Activated T-helper 1 cell treated with anti-CD3 and anti-CD28 coated beads, Interleukin-12 subunit alpha, Interleukin-12 subunit beta, Interleukin-2, Interleukin-4 antibody, amounts not matched to agents 30 ng/mL and 10 ng/mL and 1 ng/mL, durations not matched to agents 14 hours and 24 hours and 36 hours (primary cell): ENCODE data around the gene SSR3. TPM values are rescaled to one million over a fixed set of nuclear protein-coding genes. Genes with fewer than 3 reads are reported as not detected.
A peak's percentile ranks its signal among the peaks of the same experiment; 100 is the strongest.
"Not testable (repeated sequence)": the region's sequence is repeated elsewhere in the genome, so short reads cannot be mapped to it uniquely, and the experiment has no call there.

Experiments used
- DNase-seq: peaks from one replicate; pipeline ENCODE4 v3.0.0; 2021; ENCODE audit warnings: low spot score
- H3K27ac Mint-ChIP-seq: one replicate; pipeline ENCODE4 v1.8.0; 2021; ENCODE audit warnings: mild to moderate bottlenecking, mixed read lengths
- H3K27me3 Mint-ChIP-seq: one replicate; pipeline ENCODE4 v1.8.0; 2022; ENCODE audit warnings: mild to moderate bottlenecking, moderate library complexity, mixed read lengths; ENCODE audit not compliant: insufficient read depth
- H3K36me3 Mint-ChIP-seq: one replicate; pipeline ENCODE4 v1.8.0; 2021; ENCODE audit warnings: low read depth, mixed read lengths
- H3K4me1 Mint-ChIP-seq: one replicate; pipeline ENCODE4 v1.8.0; 2021; ENCODE audit warnings: low read depth, mixed read lengths
- H3K4me3 Mint-ChIP-seq: one replicate; pipeline ENCODE4 v1.8.0; 2021; ENCODE audit warnings: mild to moderate bottlenecking, moderate library complexity, mixed read lengths
- H3K9me3 Mint-ChIP-seq: one replicate; pipeline ENCODE4 v1.8.0; 2021; ENCODE audit warnings: mixed read lengths
- intact Hi-C: fragments of 100-400 bp; cut with micrococcal nuclease; formaldehyde crosslinking; loops from one replicate; pipeline ENCODE4 v1.15.1; 2024
- total RNA-seq: library from RNA; stranded (reverse); gene quantifications from 2 replicates; pipeline ENCODE4 v1.2.3, GENCODE V29; 2022

Gene SSR3
- total RNA-seq, 1 donor from 2014 or later: 149 TPM

- H3K9me3 Mint-ChIP-seq: no peaks in the 10 kb centered on the region
- no peak for DNase-seq
- intact Hi-C loops: no loop called here
- no peaks in the 10 kb centered on the region for H3K36me3 Mint-ChIP-seq
- no peak overlapping the region for H3K4me3 Mint-ChIP-seq
- H3K27ac Mint-ChIP-seq: no peak overlapping the region
- H3K4me1 Mint-ChIP-seq: peaks cover 10% of the 10 kb centered on the region
- peaks cover 5% of the 10 kb centered on the region for H3K27me3 Mint-ChIP-seq
Measured at GRCh38 chr3:156563900-156564682, 9.2 kb upstream of the SSR3 start.

- intact Hi-C loops, H3K36me3 Mint-ChIP-seq, H3K27ac Mint-ChIP-seq, H3K9me3 Mint-ChIP-seq, H3K4me1 Mint-ChIP-seq, DNase-seq, H3K4me3 Mint-ChIP-seq, H3K27me3 Mint-ChIP-seq: not testable (repeated sequence)
Measured at GRCh38 chr3:156562486-156562885, 7.6 kb upstream of the SSR3 start.

- no peak overlapping the region for H3K4me3 Mint-ChIP-seq
- H3K9me3 Mint-ChIP-seq: no peaks in the 10 kb centered on the region
- H3K27me3 Mint-ChIP-seq: peaks cover 5% of the 10 kb centered on the region
- H3K27ac Mint-ChIP-seq: no peak overlapping the region
- DNase-seq: no peak
- no peaks in the 10 kb centered on the region for H3K36me3 Mint-ChIP-seq
- intact Hi-C loops: no loop called here
- H3K4me1 Mint-ChIP-seq: peaks cover 10% of the 10 kb centered on the region
Measured at GRCh38 chr3:156561533-156561932, 6.6 kb upstream of the SSR3 start.

GRCh38 chr3:156559321-156559720 is 4.4 kb upstream of the SSR3 start:
- Mint-ChIP-seq H3K27ac (no peak overlapping the region), H3K36me3 (peaks cover 3% of the 10 kb centered on the region), H3K4me1 (peaks cover 22% of the 10 kb centered on the region), H3K27me3 (peaks cover 5% of the 10 kb centered on the region), H3K9me3 (no peaks in the 10 kb centered on the region), H3K4me3 (no peak overlapping the region)
- DNase-seq: no peak
- intact Hi-C loops: no loop called here

- H3K9me3 Mint-ChIP-seq: no peaks in the 10 kb centered on the region
- intact Hi-C loops: no loop called here
- DNase-seq: no peak
- peaks cover under 1% of the 10 kb centered on the region for H3K27me3 Mint-ChIP-seq
- H3K4me1 Mint-ChIP-seq: peaks cover 22% of the 10 kb centered on the region
- H3K27ac Mint-ChIP-seq: no peak overlapping the region
- no peak overlapping the region for H3K4me3 Mint-ChIP-seq
- peaks cover 3% of the 10 kb centered on the region for H3K36me3 Mint-ChIP-seq
Measured at GRCh38 chr3:156558389-156558788, 3.5 kb upstream of the SSR3 start.

- Mint-ChIP-seq H3K27me3 (no peaks in the 10 kb centered on the region), H3K9me3 (no peaks in the 10 kb centered on the region), H3K27ac (peak overlapping the region; percentile 94), H3K36me3 (peaks cover 34% of the 10 kb centered on the region), H3K4me3 (peak overlapping the region; percentile 95), H3K4me1 (peaks cover 53% of the 10 kb centered on the region)
- no peak for DNase-seq
- intact Hi-C loops: loop anchor here (2.0 kb wide), 4 partner anchors 30 to 582 kb away; no protein-coding TSS in a partner anchor
Measured at GRCh38 chr3:156554515-156554841, 439 bp downstream of the SSR3 start.

- intact Hi-C loops: loop anchor here (2.0 kb wide), 4 partner anchors 29 to 583 kb away; no protein-coding TSS in a partner anchor
- Mint-ChIP-seq H3K4me3 (peak overlapping the region; percentile 95), H3K27me3 (no peaks in the 10 kb centered on the region), H3K4me1 (peaks cover 54% of the 10 kb centered on the region), H3K27ac (peak overlapping the region; percentile 94), H3K9me3 (no peaks in the 10 kb centered on the region), H3K36me3 (peaks cover 37% of the 10 kb centered on the region)
- no peak for DNase-seq
Measured at GRCh38 chr3:156553705-156554356, 1.1 kb downstream of the SSR3 start.

- no peak for DNase-seq
- no peaks in the 10 kb centered on the region for H3K9me3 Mint-ChIP-seq
- peak overlapping the region; percentile 95 for H3K4me3 Mint-ChIP-seq
- intact Hi-C loops: no loop called here
- no peak overlapping the region for H3K27ac Mint-ChIP-seq
- peaks cover 41% of the 10 kb centered on the region for H3K36me3 Mint-ChIP-seq
- peaks cover 59% of the 10 kb centered on the region for H3K4me1 Mint-ChIP-seq
- H3K27me3 Mint-ChIP-seq: no peaks in the 10 kb centered on the region
Measured at GRCh38 chr3:156552973-156553372, 1.9 kb downstream of the SSR3 start.

- Mint-ChIP-seq H3K4me3 (peak overlapping the region; percentile 17), H3K4me1 (peaks cover 67% of the 10 kb centered on the region), H3K36me3 (peaks cover 51% of the 10 kb centered on the region), H3K27ac (peak overlapping the region; percentile 10), H3K9me3 (no peaks in the 10 kb centered on the region), H3K27me3 (no peaks in the 10 kb centered on the region)
- no peak for DNase-seq
- intact Hi-C loops: no loop called here
Measured at GRCh38 chr3:156551746-156552145, 3.2 kb downstream of the SSR3 start.

GRCh38 chr3:156551261-156551660 is 3.7 kb downstream of the SSR3 start:
- Mint-ChIP-seq H3K27ac (no peak overlapping the region), H3K27me3 (no peaks in the 10 kb centered on the region), H3K4me3 (peak overlapping the region; percentile 17), H3K36me3 (peaks cover 55% of the 10 kb centered on the region), H3K4me1 (peaks cover 71% of the 10 kb centered on the region), H3K9me3 (no peaks in the 10 kb centered on the region)
- no peak for DNase-seq
- intact Hi-C loops: no loop called here

- Mint-ChIP-seq H3K4me3 (no peak overlapping the region), H3K9me3 (no peaks in the 10 kb centered on the region), H3K4me1 (peaks cover 66% of the 10 kb centered on the region), H3K36me3 (peaks cover 60% of the 10 kb centered on the region), H3K27ac (peak overlapping the region; percentile 4), H3K27me3 (no peaks in the 10 kb centered on the region)
- intact Hi-C loops: no loop called here
- no peak for DNase-seq
Measured at GRCh38 chr3:156548902-156549301, 6.0 kb downstream of the SSR3 start.

- Mint-ChIP-seq H3K4me1 (peaks cover 59% of the 10 kb centered on the region), H3K27me3 (no peaks in the 10 kb centered on the region), H3K4me3 (no peak overlapping the region), H3K9me3 (no peaks in the 10 kb centered on the region), H3K27ac (no peak overlapping the region), H3K36me3 (peaks cover 59% of the 10 kb centered on the region)
- intact Hi-C loops: no loop called here
- no peak for DNase-seq
Measured at GRCh38 chr3:156548041-156548687, 6.8 kb downstream of the SSR3 start.

GRCh38 chr3:156547637-156548036 is 7.3 kb downstream of the SSR3 start:
- Mint-ChIP-seq H3K4me1 (peaks cover 53% of the 10 kb centered on the region), H3K27ac (no peak overlapping the region), H3K27me3 (no peaks in the 10 kb centered on the region), H3K4me3 (no peak overlapping the region), H3K36me3 (peaks cover 59% of the 10 kb centered on the region), H3K9me3 (no peaks in the 10 kb centered on the region)
- intact Hi-C loops: no loop called here
- DNase-seq: no peak
